GM12878 (cell line): ENCODE results near the gene ATP4A. TPM values are rescaled to one million over a fixed set of nuclear protein-coding genes. Genes with fewer than 3 reads are reported as not detected.

ENCODE experiments used
- ATAC-seq: fragments of 200-7000 bp; cut with Tn5 transposase; 3 replicates; pipeline ENCODE4 v1.9.1; 2020; ENCODE audit warnings: mild to moderate bottlenecking, moderate library complexity
- BruUV-seq: library from RNA; stranded (reverse); fragments of 400-500 nt; replicated peaks from 2 replicates; lab custom pipeline; 2021; lab: Mats Ljungman, UMichigan
- CTCF ChIA-PET: fragments of 300-600 bp; sonication (Branson Sonifier 250); formaldehyde crosslinking; extraction: SDS; loops from one replicate; lab custom pipeline; 2021; ENCODE audit warnings: inconsistent platforms; lab: Yijun Ruan, JAX
- POLR2A ChIA-PET: fragments of 350-600 bp; formaldehyde crosslinking; extraction: SDS; loops from one replicate; lab custom pipeline; 2021; ENCODE audit warnings: inconsistent platforms; lab: Charles Lee
- RAD21 ChIA-PET: fragments of 300-600 bp; sonication (Branson Sonifier 250); formaldehyde crosslinking; loops from one replicate; lab custom pipeline; 2023; ENCODE audit warnings: antibody characterized with exemption; ENCODE audit not compliant: unreplicated experiment; lab: Charles Lee
- SMC1A ChIA-PET: fragments of 300-600 bp; sonication (Branson Sonifier 250); formaldehyde crosslinking; loops from one replicate; lab custom pipeline; 2023; ENCODE audit not compliant: unreplicated experiment, uncharacterized antibody; lab: Charles Lee
- DNase-seq: peaks from one replicate; pipeline ENCODE4 v3.0.0-alpha.2; 2011; ENCODE audit warnings: low read depth, low spot score
- FAIRE-seq: peaks from 3 replicates; lab custom pipeline; 2011; peaks lifted over from hg19 to GRCh38; lab: Jason Lieb, UNC
- H2AFZ ChIP-seq: 2 replicates; pipeline ENCODE4 v1.6.0; 2011; ENCODE audit warnings: low read depth, low read length, control low read depth; ENCODE audit not compliant: control insufficient read depth
- H3K27ac ChIP-seq: 2 replicates; pipeline ENCODE4 v1.5.1; 2011; ENCODE audit warnings: control low read depth; ENCODE audit not compliant: control insufficient read depth, insufficient read depth
- H3K27me3 ChIP-seq, 2 experiments: replicated peaks in 1 of 2; 2 replicates each; pipeline versions ENCODE4 v1.6.0 to v1.6.1; 2011; ENCODE audit warnings: low read length in 1 of 2; ENCODE audit not compliant: control insufficient read depth in 2 of 2, insufficient read depth in 2 of 2
- H3K36me3 ChIP-seq, 2 experiments: 2 replicates each; pipeline ENCODE4 v1.5.1; 2011; ENCODE audit warnings: low read length in 1 of 2; ENCODE audit not compliant: control insufficient read depth in 2 of 2, insufficient read depth in 2 of 2
- H3K4me1 ChIP-seq: 2 replicates; pipeline ENCODE4 v1.6.1; 2011; ENCODE audit warnings: mild to moderate bottlenecking, low read length, moderate library complexity, mixed read lengths; ENCODE audit not compliant: control insufficient read depth, insufficient read depth
- H3K4me2 ChIP-seq: 2 replicates; pipeline ENCODE4 v1.6.0; 2011; ENCODE audit warnings: control low read depth; ENCODE audit not compliant: control insufficient read depth, insufficient read depth
- H3K4me3 ChIP-seq: fragments of 200-600 bp; sonication (generic); 2 replicates; pipeline ENCODE4 v1.5.1; 2016
- H3K79me2 ChIP-seq: 2 replicates; pipeline ENCODE4 v1.6.0; 2011; ENCODE audit warnings: low read length; ENCODE audit not compliant: control insufficient read depth, insufficient read depth
- H3K9ac ChIP-seq: 2 replicates; pipeline ENCODE4 v1.8.0; 2011; ENCODE audit warnings: low read length, control low read depth, mixed read lengths; ENCODE audit not compliant: control insufficient read depth, insufficient read depth
- H3K9me3 ChIP-seq: replicated peaks from 3 replicates; pipeline ENCODE4 v1.5.1; 2011; ENCODE audit warnings: mild to moderate bottlenecking, low read length; ENCODE audit not compliant: control insufficient read depth, insufficient read depth
- H4K20me1 ChIP-seq: 2 replicates; pipeline ENCODE4 v1.6.0; 2011; ENCODE audit not compliant: control insufficient read depth, insufficient read depth
- ATF7 ChIP-seq: fragments of 450-650 bp; IDR thresholded peaks from 2 replicates; pipeline ENCODE4 v1.6.1; 2016; ENCODE audit warnings: low read depth, mild to moderate bottlenecking
- BCLAF1 ChIP-seq: fragments of 450-650 bp; IDR thresholded peaks from 2 replicates; pipeline ENCODE4 v1.6.1; 2017; ENCODE audit warnings: antibody characterized with exemption, mild to moderate bottlenecking, moderate library complexity
- ESRRA ChIP-seq: IDR thresholded peaks from 2 replicates; pipeline ENCODE4 v1.6.1; 2012; ENCODE audit warnings: mild to moderate bottlenecking, low read length, improper control_type of control experiment
- MEF2A ChIP-seq: IDR thresholded peaks from 2 replicates; pipeline ENCODE4 v1.6.1; 2011; ENCODE audit warnings: low read depth, mild to moderate bottlenecking, low read length, moderate library complexity; ENCODE audit not compliant: insufficient read depth
- MXI1 ChIP-seq: fragments of 150-350 bp; IDR thresholded peaks from 2 replicates; pipeline ENCODE4 v1.6.1; 2011; ENCODE audit warnings: low read depth, mild to moderate bottlenecking, inconsistent platforms, low read length, improper control_type of control experiment
- NR2F1 ChIP-seq: fragments of 450-650 bp; conservative IDR thresholded peaks from 2 replicates; pipeline ENCODE4 v1.6.1; 2017; ENCODE audit warnings: mild to moderate bottlenecking
- NRF1 ChIP-seq: conservative IDR thresholded peaks from 2 replicates; pipeline ENCODE4 v1.6.1; 2011; ENCODE audit warnings: mild to moderate bottlenecking, low read depth, low read length, improper control_type of control experiment
- PAX8 ChIP-seq: fragments of 450-650 bp; IDR thresholded peaks from 2 replicates; pipeline ENCODE4 v1.6.1; 2017; ENCODE audit warnings: mild to moderate bottlenecking, moderate library complexity
- POU2F2 ChIP-seq: IDR thresholded peaks from 3 replicates; pipeline ENCODE4 v1.6.1; 2011; ENCODE audit warnings: low read depth, mild to moderate bottlenecking, low read length, borderline replicate concordance
- RAD51 ChIP-seq: fragments of 450-650 bp; IDR thresholded peaks from 2 replicates; pipeline ENCODE4 v1.6.1; 2016; ENCODE audit warnings: moderate library complexity, mild to moderate bottlenecking, inconsistent platforms
- RCOR1 ChIP-seq: conservative IDR thresholded peaks from 2 replicates; pipeline ENCODE4 v1.6.1; 2012; ENCODE audit warnings: low read depth, low read length, improper control_type of control experiment
- SIX5 ChIP-seq: IDR thresholded peaks from 2 replicates; pipeline ENCODE4 v1.6.1; 2011; ENCODE audit warnings: mild to moderate bottlenecking, low read depth, low read length, moderate library complexity; ENCODE audit not compliant: severe bottlenecking
- SP1 ChIP-seq: IDR thresholded peaks from one replicate; pipeline ENCODE4 v1.6.1; 2011; ENCODE audit warnings: low read depth, low read length
- SUZ12 ChIP-seq: fragments of 200-600 bp; sonication (generic); IDR thresholded peaks from one replicate; pipeline ENCODE4 v1.6.1; 2018; ENCODE audit warnings: antibody characterized with exemption, mild to moderate bottlenecking; ENCODE audit not compliant: unreplicated experiment
- ZNF622 ChIP-seq: fragments of 450-650 bp; IDR thresholded peaks from 2 replicates; pipeline ENCODE4 v1.6.1; 2017; ENCODE audit warnings: mild to moderate bottlenecking, inconsistent platforms
- ZNF687 ChIP-seq: fragments of 450-650 bp; IDR thresholded peaks from 2 replicates; pipeline ENCODE4 v1.6.1; 2017; ENCODE audit warnings: mild to moderate bottlenecking, moderate library complexity
- ZZZ3 ChIP-seq: IDR thresholded peaks from 2 replicates; pipeline ENCODE4 v1.6.1; 2011; ENCODE audit warnings: low read depth; ENCODE audit not compliant: control insufficient read depth, insufficient read length
- WGBS: methylation state at CpG from one replicate; pipeline ENCODE4 v1.1.6; 2016; ENCODE audit warnings: low lambda C conversion rate; ENCODE audit not compliant: insufficient replicate concordance, insufficient coverage; ENCODE audit errors: missing lambda C conversion rate; 5-methylcytosine and 5-hydroxymethylcytosine counted together
- in situ Hi-C: fragments of 300-500 bp; cut with MboI; formaldehyde crosslinking; loops from 9 replicates; pipeline ENCODE4 v1.14.3; 2018; ENCODE audit warnings: mixed read lengths
- intact Hi-C: fragments of 100-400 bp; cut with micrococcal nuclease; formaldehyde crosslinking; loops from one replicate; pipeline ENCODE4 v1.14.2; 2022; ENCODE audit not compliant: unreplicated experiment
- polyA plus RNA-seq, 11 experiments: library from polyadenylated mRNA; depleted of rRNA in 4 of 11; unstranded in 6 of 11; stranded (reverse) in 5 of 11; fragments of >200 nt; fragmentation: Nextera tagmentation in 4 of 11; fragmentation: Illumina TruSeq in 1 of 11; extraction: Ambion mirVana in 4 of 11; extraction: Trizol in 1 of 11; gene quantifications; 1 replicate in 1 of 11; 2 replicates in 10 of 11; pipeline versions ENCODE4 v1.2.1 to v1.2.3, GENCODE V29; 2011 to 2016; ENCODE audit warnings: inconsistent platforms in 2 of 11, missing spikeins in 2 of 11, low read depth in 1 of 11
- total RNA-seq, 4 experiments: library from RNA; depleted of rRNA in 3 of 4; stranded (reverse); fragments of >200 nt in 3 of 4; fragmentation: Illumina TruSeq in 1 of 4; extraction: Trizol in 1 of 4; gene quantifications; 2 replicates each; pipeline versions ENCODE4 v1.2.1 to v1.2.3, GENCODE V29; 2013 to 2021

ATP4A gene
- total and polyA plus RNA-seq, 10 of the 15 experiments (the other 5 are each of a cell fraction or from before 2014, with no cell fraction given) = 0.03 to 1.5 (median 0.11) TPM; not detected in 3

DNA sequence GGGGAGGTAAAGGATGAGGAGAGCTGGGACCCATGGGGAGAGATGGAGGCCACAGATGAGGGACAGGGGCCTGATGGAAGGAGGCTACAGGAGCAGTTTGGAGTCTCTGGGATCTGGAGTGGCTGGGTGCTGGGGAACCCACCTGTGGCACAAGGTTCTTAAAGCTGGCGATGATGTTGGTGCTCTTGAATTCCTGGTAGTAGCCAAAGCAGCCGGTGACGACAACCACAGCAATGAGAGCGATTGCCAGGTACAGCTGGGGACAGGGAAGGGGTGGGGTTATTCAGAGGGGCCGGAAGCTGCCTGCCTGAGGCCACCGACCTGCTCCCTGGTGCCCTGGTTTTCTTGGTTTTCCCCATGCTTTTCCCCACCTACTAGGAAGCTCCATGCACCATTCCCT, 2.8 kb downstream of the ATP4A start:
- 6% methylated on average over 2 of the region's 6 CpGs for WGBS

More for the DNA sequence above, 2.8 kb downstream of the ATP4A start:
- Histone ChIP-seq H3K4me3 (no peak overlapping the region; the same call in 1 of the 2 replicates), H3K27ac (no peak overlapping the region), H3K9ac (no peak overlapping the region), H3K79me2 (no peaks in the 10 kb centered on the region), H3K27me3 (no peaks in the 10 kb centered on the region; a peak in 2 of 4 replicates), H3K4me1 (peaks cover 30% of the 10 kb centered on the region), H3K9me3 (no peaks in the 10 kb centered on the region; the same call in 2 of the 3 replicates), H3K36me3 (no peaks in the 10 kb centered on the region; a peak in 1 of 4 replicates), H4K20me1 (no peaks in the 10 kb centered on the region), H3K4me2 (no peak overlapping the region), H2AFZ (no peak overlapping the region)
- ChIA-PET CTCF (interaction anchor here (2.6 kb wide), 1 partner anchor 12 kb away, joined by 17 read pairs; no protein-coding TSS in a partner anchor), RAD21 (no interaction called here), POLR2A (no interaction called here), SMC1A (no interaction called here)
- no peak for TF ChIP-seq NRF1
- no peak for TF ChIP-seq ZNF622
- no peak for TF ChIP-seq RCOR1
- TF ChIP-seq SIX5 = no peak
- TF ChIP-seq BCLAF1 = no peak
- no peak for TF ChIP-seq ZZZ3
- TF ChIP-seq RAD51 = no peak
- no peak for TF ChIP-seq ATF7
- no peak for TF ChIP-seq SP1
- TF ChIP-seq ESRRA = no peak
- no peak for TF ChIP-seq ZNF687
- no peak for TF ChIP-seq MXI1
- TF ChIP-seq NR2F1 = no peak
- no peak for TF ChIP-seq MEF2A
- no peak for TF ChIP-seq SUZ12
- no peak for TF ChIP-seq POU2F2
- no peak for TF ChIP-seq PAX8
- FAIRE-seq (no peak), ATAC-seq (no peak), DNase-seq (no peak)
- in situ Hi-C loops (no loop called here), intact Hi-C loops (no loop called here)
- no TSS peak for BruUV-seq
